SU-DHL-6 (cell line): ENCODE results near the gene KANK3.

Source experiments
- H2AFZ ChIP-seq: fragments of 200-600 bp; sonication (generic); 2 replicates; pipeline ENCODE4 v1.6.1; 2014; ENCODE audit warnings: low read depth, mild to moderate bottlenecking, moderate library complexity, mixed read lengths, antibody characterized with exemption, low read length; ENCODE audit not compliant: severe bottlenecking
- H3F3A ChIP-seq: fragments of 200-600 bp; shearing (Covaris generic); 2 replicates; pipeline ENCODE4 v1.6.0; 2016; ENCODE audit warnings: antibody characterized with exemption, mild to moderate bottlenecking; ENCODE audit not compliant: insufficient read depth
- H3K27ac ChIP-seq: fragments of 200-600 bp; sonication (generic); 2 replicates; pipeline ENCODE4 v1.5.1; 2016; ENCODE audit warnings: low read depth, mild to moderate bottlenecking, low read length, moderate library complexity, mixed read lengths
- H3K27me3 ChIP-seq: fragments of 200-600 bp; sonication (generic), shearing (Covaris generic); 2 replicates; pipeline ENCODE4 v1.6.0; 2014; ENCODE audit warnings: mild to moderate bottlenecking, low read length
- H3K36me3 ChIP-seq: fragments of 200-600 bp; sonication (generic); 2 replicates; pipeline ENCODE4 v1.6.1; 2014; ENCODE audit warnings: mild to moderate bottlenecking, low read length, mixed read lengths
- H3K4me2 ChIP-seq: fragments of 300-600, 200-600 bp; shearing (Covaris generic), sonication (generic); 2 replicates; pipeline ENCODE4 v1.6.0; 2014; ENCODE audit warnings: low read length, low read depth, mild to moderate bottlenecking; ENCODE audit not compliant: poor library complexity, severe bottlenecking
- H3K4me3 ChIP-seq: fragments of 200-600 bp; sonication (generic); 2 replicates; pipeline ENCODE4 v1.5.1; 2014; ENCODE audit warnings: antibody characterized with exemption, low read length, mild to moderate bottlenecking, mixed read lengths; ENCODE audit not compliant: insufficient read depth, poor library complexity, severe bottlenecking
- H3K79me2 ChIP-seq: fragments of 200-600 bp; sonication (generic); 2 replicates; pipeline ENCODE4 v1.6.1; 2014; ENCODE audit warnings: mild to moderate bottlenecking, low read length, moderate library complexity; ENCODE audit not compliant: insufficient read depth
- H3K9ac ChIP-seq: fragments of 200-600 bp; sonication (generic); 2 replicates; pipeline ENCODE4 v1.7.0; 2014; ENCODE audit warnings: mild to moderate bottlenecking, low read length
- H3K9me2 ChIP-seq: fragments of 200-600 bp; sonication (generic); replicated peaks from 2 replicates; pipeline ENCODE4 v1.6.1; 2014; ENCODE audit warnings: low read length; ENCODE audit not compliant: insufficient read depth
- H3K9me3 ChIP-seq: fragments of 200-600 bp; sonication (generic); 2 replicates; pipeline ENCODE4 v1.6.1; 2014; ENCODE audit warnings: low read length, mixed read lengths; ENCODE audit not compliant: insufficient read depth
- H4K20me1 ChIP-seq: fragments of 200-600 bp; sonication (generic); 2 replicates; pipeline ENCODE4 v1.6.1; 2014; ENCODE audit warnings: low read depth, mild to moderate bottlenecking, antibody characterized with exemption, low read length, moderate library complexity, mixed read lengths
- CTCF ChIP-seq: fragments of 200-600 bp; sonication (generic); IDR thresholded peaks from one replicate; pipeline ENCODE4 v1.5.1; 2017; ENCODE audit warnings: antibody characterized with exemption, mild to moderate bottlenecking, low read length, moderate library complexity; ENCODE audit not compliant: insufficient read depth, poor library complexity, severe bottlenecking
- EZH2phosphoT487 ChIP-seq: fragments of 200-600 bp; sonication (generic), shearing (Covaris generic); conservative IDR thresholded peaks from 2 replicates; pipeline ENCODE4 v1.6.1; 2018; ENCODE audit warnings: mild to moderate bottlenecking, antibody characterized with exemption, low read length, moderate library complexity, mixed read lengths

Gene KANK3

GRCh38 chr19:8367327-8368001 lies 24.4 kb upstream of the KANK3 start:
- H3K4me3 ChIP-seq: no peak overlapping the region
- no peaks in the 10 kb centered on the region for H3K9me2 ChIP-seq
- H3F3A ChIP-seq: no peaks in the 10 kb centered on the region
- H3K9me3 ChIP-seq: no peaks in the 10 kb centered on the region
- no peaks in the 10 kb centered on the region for H3K36me3 ChIP-seq
- no peaks in the 10 kb centered on the region for H4K20me1 ChIP-seq
- no peak overlapping the region for H2AFZ ChIP-seq
- TF ChIP-seq CTCF (no peak), EZH2phosphoT487 (no peak)
- no peaks in the 10 kb centered on the region for H3K27me3 ChIP-seq
- no peak overlapping the region for H3K9ac ChIP-seq
- H3K4me2 ChIP-seq: no peak overlapping the region
- H3K27ac ChIP-seq: no peak overlapping the region
- no peaks in the 10 kb centered on the region for H3K79me2 ChIP-seq

- no peaks in the 10 kb centered on the region for H3K9me2 ChIP-seq
- H3F3A ChIP-seq: no peaks in the 10 kb centered on the region
- no peaks in the 10 kb centered on the region for H3K36me3 ChIP-seq
- H2AFZ ChIP-seq: no peak overlapping the region
- H3K27me3 ChIP-seq: no peaks in the 10 kb centered on the region
- TF ChIP-seq CTCF: no peak
- TF ChIP-seq EZH2phosphoT487: no peak
- H3K79me2 ChIP-seq: no peaks in the 10 kb centered on the region
- no peak overlapping the region for H3K4me2 ChIP-seq
- no peak overlapping the region for H3K9ac ChIP-seq
- H3K4me3 ChIP-seq: no peak overlapping the region
- no peaks in the 10 kb centered on the region for H3K9me3 ChIP-seq
- no peak overlapping the region for H3K27ac ChIP-seq
- no peaks in the 10 kb centered on the region for H4K20me1 ChIP-seq
These were observed 23.9 kb upstream of the KANK3 start for GRCh38 chr19:8366961-8367326.

- H3K27me3 ChIP-seq: no peaks in the 10 kb centered on the region
- H3K27ac ChIP-seq: no peak overlapping the region
These were observed 23.1 kb upstream of the KANK3 start for GRCh38 chr19:8366121-8366581.

More at GRCh38 chr19:8366121-8366581, 23.1 kb upstream of the KANK3 start:
- H3K4me2 ChIP-seq: no peak overlapping the region
- no peaks in the 10 kb centered on the region for H3K9me3 ChIP-seq
- no peaks in the 10 kb centered on the region for H3K9me2 ChIP-seq
- H3K9ac ChIP-seq: no peak overlapping the region
- H3F3A ChIP-seq: no peaks in the 10 kb centered on the region
- no peaks in the 10 kb centered on the region for H3K36me3 ChIP-seq
- H4K20me1 ChIP-seq: no peaks in the 10 kb centered on the region
- H3K79me2 ChIP-seq: no peaks in the 10 kb centered on the region
- TF ChIP-seq CTCF (no peak), EZH2phosphoT487 (no peak)
- H2AFZ ChIP-seq: no peak overlapping the region
- no peak overlapping the region for H3K4me3 ChIP-seq
